GM21515 (cell line): ENCODE measurements around the gene EHD4.

Experiments used
- ATAC-seq: cut with Tn5 transposase; IDR thresholded peaks from one replicate; pipeline ENCODE4 v1.9.1; 2021; ENCODE audit not compliant: unreplicated experiment

The EHD4 gene

GRCh38 chr15:41847206-41847605 lies 125.2 kb downstream of the EHD4 start:
- no peak for ATAC-seq
